Spleen (tissue), 11 donors: ENCODE data around the gene SBDS. TPM values are rescaled to one million over a fixed set of nuclear protein-coding genes. Genes with fewer than 3 reads are reported as not detected.
"Not testable (repeated sequence)": the region's sequence is repeated elsewhere in the genome, so short reads cannot be mapped to it uniquely, and the experiment has no call there.

Source experiments
- DNase-seq: peaks from one replicate; pipeline ENCODE4 v3.0.0-alpha.2; 2020
- H3K27ac ChIP-seq, 8 donors: fragments of 200-600 bp; sonication (generic) in 7 of 8; 1 replicate in 4 of 8; 2 replicates in 4 of 8; pipeline versions ENCODE4 v1.5.0 to v1.8.0; 2016 to 2021; ENCODE audit warnings: inconsistent platforms in 4 of 8, mild to moderate bottlenecking in 4 of 8, moderate library complexity in 1 of 8
- H3K27me3 ChIP-seq, 7 donors: fragments of 200-600 bp; sonication (generic) in 6 of 7; replicated peaks in 1 of 7; 1 replicate in 4 of 7; 2 replicates in 3 of 7; pipeline versions ENCODE4 v1.5.0 to v1.8.0; 2016 to 2021; ENCODE audit warnings: inconsistent platforms in 3 of 7, mild to moderate bottlenecking in 1 of 7
- H3K36me3 ChIP-seq, 6 donors: fragments of 200-600 bp; sonication (generic) in 5 of 6; 1 replicate in 4 of 6; 2 replicates in 2 of 6; pipeline versions ENCODE4 v1.5.0 to v1.8.0; 2016 to 2021; ENCODE audit warnings: inconsistent platforms in 2 of 6
- H3K4me1 ChIP-seq, 6 donors: fragments of 200-600 bp; sonication (generic) in 5 of 6; 1 replicate in 3 of 6; 2 replicates in 3 of 6; pipeline versions ENCODE4 v1.5.0 to v1.8.0; 2016 to 2021; ENCODE audit warnings: inconsistent platforms in 3 of 6
- H3K4me3 ChIP-seq, 8 donors: fragments of 200-600 bp; sonication (generic) in 7 of 8; 1 replicate in 4 of 8; 2 replicates in 4 of 8; pipeline versions ENCODE4 v1.5.0 to v1.8.0; 2016 to 2021; ENCODE audit warnings: inconsistent platforms in 4 of 8, mild to moderate bottlenecking in 4 of 8, moderate library complexity in 2 of 8
- H3K9me3 ChIP-seq, 8 donors: fragments of 200-600 bp; sonication (generic) in 7 of 8; 1 replicate in 4 of 8; 2 replicates in 4 of 8; pipeline versions ENCODE4 v1.5.0 to v1.8.0; 2016 to 2021; ENCODE audit warnings: inconsistent platforms in 4 of 8
- CTCF ChIP-seq, 11 experiments: fragments of 200-600 bp in 7 of 11; fragments of 450-650 bp in 4 of 11; sonication (generic) in 4 of 11; IDR thresholded peaks in 8 of 11; conservative IDR thresholded peaks in 3 of 11; 1 replicate in 7 of 11; 2 replicates in 4 of 11; pipeline versions ENCODE4 v1.4.0 to v1.8.0; 2016 to 2021; ENCODE audit warnings: antibody characterized with exemption in 11 of 11, inconsistent platforms in 4 of 11, mild to moderate bottlenecking in 1 of 11
- POLR2A ChIP-seq, 3 donors: fragments of 450-650 bp; IDR thresholded peaks; one replicate each; pipeline ENCODE4 v1.5.1; 2017; ENCODE audit warnings: antibody characterized with exemption in 3 of 3, mild to moderate bottlenecking in 1 of 3
- POLR2AphosphoS5 ChIP-seq, 3 donors: sonication (generic); formaldehyde crosslinking; IDR thresholded peaks; one replicate each; pipeline ENCODE4 v1.5.1; 2017; ENCODE audit warnings: antibody characterized with exemption in 3 of 3
- WGBS, 5 donors: extraction: QIAGEN DNeasy Blood & Tissue Kit in 3 of 5; methylation state at CpG; one replicate each; pipeline versions ENCODE4 v1.1.5 to v1.1.7; 2013 to 2018; 5-methylcytosine and 5-hydroxymethylcytosine counted together
- intact Hi-C: fragments of 100-400 bp; cut with DNase I; formaldehyde crosslinking; loops from one replicate; pipeline ENCODE4 v1.15.0; 2023; ENCODE audit warnings: low total_unique reads
- polyA plus RNA-seq, 3 donors: library from polyadenylated mRNA; stranded (reverse); fragments of 200-250 nt; gene quantifications; one replicate each; pipeline ENCODE4 v1.2.1, GENCODE V29; 2013
- total RNA-seq, 7 donors: library from RNA; depleted of rRNA in 3 of 7; stranded (reverse); fragments of >200 nt in 3 of 7; fragmentation: NEBNext Ultra II Directional in 4 of 7; extraction: Animal tissue kit (Norgen Biotek cat#: 25700) in 4 of 7; gene quantifications; one replicate each; pipeline versions ENCODE4 v1.1.0 to v1.2.1, GENCODE V29; 2016 to 2021
- donor health status: healthy with polysubstance abuse.
- donor health status: DM: no; HTN: no; CAD: no; lungs with moderate emphysema.
- donor health status: DM: no; HTN: no; CAD: no.
- donor health status: Bipolar disorder and iron deficiency.
- donor health status: healthy.
- donor health status: DM: no; HTN: no; CAD: no.
- donor health status: DM: yes; HTN: yes; CAD: no.

SBDS gene
- total and polyA plus RNA-seq, 10 donors: 36.9 to 63.8 (median 51.3) TPM

- no peaks in the 10 kb centered on the region for H3K27me3 ChIP-seq
- intact Hi-C loops: no loop called here
- DNase-seq: no peak
- peaks cover 0 to 98% (median 70%) of the 10 kb centered on the region in 6 donors for H3K36me3 ChIP-seq
- no peaks in the 10 kb centered on the region for H3K4me1 ChIP-seq
- no peaks in the 10 kb centered on the region for H3K9me3 ChIP-seq
- H3K27ac ChIP-seq: no peak overlapping the region
- 91 to 98% (median 96%) methylated on average over 4 of the region's 4 CpGs for WGBS, 5 donors
- no peak overlapping the region for H3K4me3 ChIP-seq
- TF ChIP-seq POLR2A (IDR thresholded peaks at IDR 0.05): no peak
- no peak for TF ChIP-seq POLR2AphosphoS5 (IDR thresholded peaks at IDR 0.05)
- no peak for TF ChIP-seq CTCF (IDR thresholded peaks at IDR 0.05 in 8 of 11, conservative IDR thresholded peaks at IDR 0.05 in 3 of 11)
These were observed 12.9 kb upstream of the SBDS start for GRCh38 chr7:67008260-67008659.

GRCh38 chr7:67006965-67007364 lies 11.6 kb upstream of the SBDS start:
- intact Hi-C loops: no loop called here
- Histone ChIP-seq H3K4me3 (no peak overlapping the region), H3K36me3 (peaks cover 0 to 96% (median 63%) of the 10 kb centered on the region in 6 donors), H3K27ac (no peak overlapping the region), H3K27me3 (no peaks in the 10 kb centered on the region), H3K4me1 (no peaks in the 10 kb centered on the region), H3K9me3 (no peaks in the 10 kb centered on the region)
- 75 to 98% (median 86%) methylated on average over 2 of the region's 2 CpGs for WGBS, 5 donors
- no peak for TF ChIP-seq POLR2A (IDR thresholded peaks at IDR 0.05)
- no peak for TF ChIP-seq POLR2AphosphoS5 (IDR thresholded peaks at IDR 0.05)
- no peak for TF ChIP-seq CTCF (IDR thresholded peaks at IDR 0.05 in 8 of 11, conservative IDR thresholded peaks at IDR 0.05 in 3 of 11)
- no peak for DNase-seq

DNA sequence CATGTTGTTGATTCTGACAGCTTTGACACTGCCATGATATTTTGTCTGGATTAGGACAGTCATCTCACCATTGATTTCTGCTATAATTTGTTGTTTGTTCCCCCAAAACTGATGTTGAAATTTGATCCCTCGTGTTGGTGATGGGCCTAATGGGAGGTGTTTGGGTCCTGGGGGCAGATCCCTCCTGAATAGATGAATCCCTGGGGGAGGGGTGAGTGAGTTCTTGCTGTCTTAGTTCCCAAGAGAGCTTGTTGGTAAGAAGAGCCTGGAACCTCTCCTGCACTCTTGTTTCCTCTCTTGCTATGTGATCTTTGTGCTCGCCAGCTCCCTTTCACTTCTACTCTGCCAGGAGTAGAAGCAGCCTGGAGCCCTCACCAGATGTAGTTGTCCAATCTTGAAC lies 8.8 kb upstream of the SBDS start:
- H3K27ac ChIP-seq, H3K4me3 ChIP-seq, intact Hi-C loops, H3K4me1 ChIP-seq, H3K27me3 ChIP-seq, DNase-seq, H3K9me3 ChIP-seq: not testable (repeated sequence)
- peaks cover 0 to 89% (median 42%) of the 10 kb centered on the region in 6 donors for H3K36me3 ChIP-seq
- 90 to 96% (median 93%) methylated on average over 1 to 2 of the region's 2 CpGs for WGBS, 5 donors

- WGBS, 5 donors: 39 to 63% (median 50%) methylated on average over 3 to 5 of the region's 5 CpGs
- H3K36me3 ChIP-seq: peaks cover 0 to 63% (median 20%) of the 10 kb centered on the region in 6 donors
These were observed 5.3 kb upstream of the SBDS start for GRCh38 chr7:67000601-67001258.

More at GRCh38 chr7:67000601-67001258, 5.3 kb upstream of the SBDS start:
- H3K4me1 ChIP-seq: peaks cover 3 to 19% (median 12%) of the 10 kb centered on the region in 6 donors
- H3K27ac ChIP-seq, H3K27me3 ChIP-seq, H3K9me3 ChIP-seq, intact Hi-C loops, H3K4me3 ChIP-seq, DNase-seq: not testable (repeated sequence)
- peak in 8 of 11 experiments; percentile 7 to 68 (median 52) for TF ChIP-seq CTCF (IDR thresholded peaks at IDR 0.05 in 8 of 11, conservative IDR thresholded peaks at IDR 0.05 in 3 of 11)
